ENCODE results near the gene GARRE1. TPM values are rescaled to one million over a fixed set of nuclear protein-coding genes. Genes with fewer than 3 reads are reported as not detected.

Gene GARRE1
- total and polyA plus RNA-seq, 2 of the 4 experiments (the other 2 are of a cell fraction) = 13.8 to 16.9 TPM

- TF ChIP-seq CTCF (conservative IDR thresholded peaks at IDR 0.05; ENCODE audit: low read depth, low read length) = no peak
- no peak for TF ChIP-seq NFE2L2 (IDR thresholded peaks at IDR 0.05; ENCODE audit: low read depth, low read length)
- no peak for TF ChIP-seq POLR2A (IDR thresholded peaks at IDR 0.05; ENCODE audit: low read depth, low read length)
These were observed 7.2 kb downstream of the GARRE1 start (continued) for GRCh38 chr19:34261334-34262109.

All from IMR-90 (cell line).